HG03066 (cell line): Measurements from ENCODE around the gene PYGM.

Source experiments
- ATAC-seq: cut with Tn5 transposase; IDR thresholded peaks from one replicate; pipeline ENCODE4 v1.9.1; 2021; ENCODE audit warnings: low read depth; ENCODE audit not compliant: unreplicated experiment

Gene PYGM

GRCh38 chr11:64769283-64769682 is 9.5 kb upstream of the PYGM start:
- ATAC-seq: no peak

- no peak for ATAC-seq
These were observed 8.5 kb upstream of the PYGM start for GRCh38 chr11:64768300-64768694.

GRCh38 chr11:64767344-64768299 is 7.8 kb upstream of the PYGM start:
- ATAC-seq: no peak

- no peak for ATAC-seq
These were observed 7.1 kb upstream of the PYGM start for GRCh38 chr11:64766881-64767280.

GRCh38 chr11:64765851-64766665 is 6.3 kb upstream of the PYGM start:
- no peak for ATAC-seq

GRCh38 chr11:64765291-64765850 is 5.6 kb upstream of the PYGM start:
- ATAC-seq: no peak

- no peak for ATAC-seq
These were observed 5.0 kb upstream of the PYGM start for GRCh38 chr11:64764753-64765152.

GRCh38 chr11:64764040-64764611 is 4.4 kb upstream of the PYGM start:
- ATAC-seq: no peak

- ATAC-seq: no peak
These were observed 3.8 kb upstream of the PYGM start for GRCh38 chr11:64763526-64764039.

GRCh38 chr11:64762674-64763525 is 3.1 kb upstream of the PYGM start:
- ATAC-seq: no peak

- no peak for ATAC-seq
These were observed 2.5 kb upstream of the PYGM start for GRCh38 chr11:64762277-64762673.

- ATAC-seq: no peak
These were observed 1.1 kb upstream of the PYGM start for GRCh38 chr11:64760759-64761420.

- ATAC-seq: no peak
These were observed 548 bp downstream of the PYGM start for GRCh38 chr11:64759131-64759721.

GRCh38 chr11:64758330-64759079 is 1.3 kb downstream of the PYGM start:
- no peak for ATAC-seq

GRCh38 chr11:64757549-64758329 is 2.0 kb downstream of the PYGM start:
- no peak for ATAC-seq

GRCh38 chr11:64755681-64756361 is 4.0 kb downstream of the PYGM start:
- ATAC-seq: no peak
